Activated naive CD4-positive, alpha-beta T cell treated with anti-CD3 and anti-CD28 coated beads, Interleukin-2, amount 10 ng/mL, durations not matched to agents 5 hours and 36 hours (primary cell): Measurements from ENCODE around the gene HFE. TPM values are rescaled to one million over a fixed set of nuclear protein-coding genes. Genes with fewer than 3 reads are reported as not detected.

Source experiments
- total RNA-seq, 2 experiments: library from RNA; stranded (reverse); gene quantifications; one replicate each; pipeline ENCODE4 v1.2.3, GENCODE V29; 2021

Gene HFE
- total RNA-seq = 1 to 10 TPM; 1.7 to 2.1 TPM

GRCh38 chr6:26087284-26088115 lies at the start of gene HFE:
HFE (plus strand) TSS chr6:26087429; CDS start chr6:26087441, 12 bp downstream.

Other genes starting within 250 kb of the HFE start
- under 1 TPM in 1 of 2 experiments, not detected in 1; 0.18 TPM for gene SLC17A3, start 213.2 kb upstream of the HFE start, total RNA-seq
- not detected for gene SLC17A2, start 156.7 kb upstream of the HFE start, total RNA-seq
- gene TRIM38, start 124.6 kb upstream of the HFE start, total RNA-seq = 10 to 100 TPM; 24.0 to 24.8 TPM